ENCODE data around the gene FANCC.
A peak's percentile ranks its signal among the peaks of the same experiment; 100 is the strongest.

Gene FANCC

DNA sequence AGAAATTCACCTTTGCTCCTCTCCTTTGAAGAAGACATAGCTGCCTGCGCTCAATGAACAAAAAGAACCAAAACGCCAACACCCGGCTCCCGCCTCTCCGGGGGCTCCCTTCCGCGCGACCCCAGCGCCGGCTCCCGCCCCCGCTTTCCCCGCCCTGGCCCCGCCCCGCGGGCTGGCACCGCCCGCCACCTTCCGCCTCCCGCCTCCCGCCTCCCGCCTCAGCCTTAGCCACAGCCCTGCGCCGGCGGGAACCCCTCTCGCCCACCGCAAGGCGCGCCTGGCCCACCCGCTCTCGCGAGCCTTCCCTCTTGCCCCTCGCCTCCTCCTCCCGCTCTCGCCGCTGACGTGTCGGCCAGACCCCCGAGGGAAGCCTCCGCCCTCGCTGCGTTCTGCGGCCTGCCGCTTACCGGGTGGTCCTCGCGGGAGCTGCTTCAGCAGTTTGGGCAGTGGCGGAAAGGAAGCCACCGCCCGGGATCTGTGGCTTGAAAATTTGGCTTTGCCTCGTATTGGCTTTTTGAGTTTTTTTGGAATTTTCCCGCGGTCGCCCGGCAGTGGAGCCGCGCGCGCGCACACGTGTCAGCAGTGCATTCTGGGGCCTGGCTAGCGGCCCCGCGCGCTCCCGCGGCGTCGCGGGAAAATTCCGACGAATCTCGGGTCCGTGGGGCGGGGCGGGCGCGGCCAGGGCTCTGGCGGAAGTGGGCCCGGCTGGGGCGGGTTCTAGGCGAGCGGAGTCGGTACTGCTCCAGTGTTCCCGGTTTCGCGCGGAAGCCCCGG lies at the start of gene FANCC:
Gene FANCC (minus strand): TSS at position 591 of the 774 bp plus-strand sequence. CDS start 68,418 bp downstream, outside the sequence.
- no peaks in the 10 kb centered on the region for H3K9me3 ChIP-seq
- H3K36me3 ChIP-seq = no peaks in the 10 kb centered on the region
- peaks cover 69% of the 10 kb centered on the region for H3K27me3 ChIP-seq
- no peak within 1 kb of the TSS for H3K27ac ChIP-seq
- H3K4me3 ChIP-seq (ENCODE audit: low read depth in 1 of 2, low read length in 1 of 2) = peak within 1 kb of the TSS; percentile 65 to 71
- peaks cover 0 to 10% of the 10 kb centered on the region in 2 experiments for H3K4me1 ChIP-seq (ENCODE audit: control insufficient read depth in 1 of 2, insufficient read depth in 1 of 2, low read depth in 1 of 2, low read length in 1 of 2)
- TF ChIP-seq CTCF (IDR thresholded peaks at IDR 0.05) = no peak

DNA sequence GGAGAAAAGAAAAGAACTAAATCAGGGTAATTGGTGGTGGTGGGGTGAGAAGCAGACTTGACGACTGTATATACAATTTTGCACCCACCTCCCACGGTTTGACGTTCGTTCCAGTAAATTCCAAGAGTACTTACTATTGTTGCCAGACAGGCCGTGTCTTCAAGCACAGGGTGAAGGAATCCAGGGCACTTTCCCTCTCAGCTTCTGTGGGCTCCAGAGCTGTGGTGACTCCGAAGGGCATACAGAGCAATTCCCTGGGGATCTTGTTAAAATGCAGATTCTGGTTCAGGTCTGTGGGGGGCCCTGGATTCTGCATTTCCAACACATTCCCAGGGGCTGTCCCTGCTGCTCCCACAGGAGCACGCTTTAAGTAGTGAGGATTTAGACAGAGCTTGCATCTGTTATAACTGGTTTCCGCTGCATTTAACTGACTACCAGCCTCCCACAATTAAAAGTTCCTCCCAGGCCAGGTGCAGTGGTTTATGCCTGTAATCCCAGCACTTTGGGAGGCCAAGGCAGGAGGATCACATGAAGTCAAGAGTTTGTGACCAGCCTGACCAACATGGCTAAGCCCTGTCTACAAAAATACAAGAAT lies 49.3 kb upstream of the FANCC start:
- Histone ChIP-seq H3K4me1 (ENCODE audit: control insufficient read depth in 1 of 2, insufficient read depth in 1 of 2, low read depth in 1 of 2, low read length in 1 of 2) (no peaks in the 10 kb centered on the region), H3K9me3 (no peaks in the 10 kb centered on the region), H3K36me3 (no peaks in the 10 kb centered on the region), H3K4me3 (ENCODE audit: low read depth in 1 of 2, low read length in 1 of 2) (no peak overlapping the region), H3K27ac (no peak overlapping the region), H3K27me3 (peaks cover 69% of the 10 kb centered on the region)
- TF ChIP-seq CTCF (IDR thresholded peaks at IDR 0.05) = no peak

DNA sequence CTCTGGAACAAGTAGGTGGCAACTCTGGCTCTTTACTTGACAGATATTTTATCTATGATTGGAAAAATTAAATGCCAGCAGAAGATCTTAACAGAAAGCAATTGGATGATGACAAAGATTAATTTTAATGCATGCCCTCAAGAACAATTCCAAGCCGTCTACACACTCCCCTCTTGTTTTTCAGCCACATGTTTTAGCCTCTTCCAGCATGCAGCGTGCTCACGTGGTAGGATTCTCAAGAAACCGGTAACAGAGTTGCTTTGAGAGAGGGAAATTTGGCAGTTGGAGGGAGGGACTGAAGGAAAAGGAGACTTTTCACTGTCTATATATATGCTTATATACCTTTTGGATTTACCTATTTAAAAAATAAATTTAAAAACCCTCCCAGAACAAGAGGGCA lies 48.3 kb upstream of the FANCC start:
- no peak for TF ChIP-seq CTCF (IDR thresholded peaks at IDR 0.05)

DNA sequence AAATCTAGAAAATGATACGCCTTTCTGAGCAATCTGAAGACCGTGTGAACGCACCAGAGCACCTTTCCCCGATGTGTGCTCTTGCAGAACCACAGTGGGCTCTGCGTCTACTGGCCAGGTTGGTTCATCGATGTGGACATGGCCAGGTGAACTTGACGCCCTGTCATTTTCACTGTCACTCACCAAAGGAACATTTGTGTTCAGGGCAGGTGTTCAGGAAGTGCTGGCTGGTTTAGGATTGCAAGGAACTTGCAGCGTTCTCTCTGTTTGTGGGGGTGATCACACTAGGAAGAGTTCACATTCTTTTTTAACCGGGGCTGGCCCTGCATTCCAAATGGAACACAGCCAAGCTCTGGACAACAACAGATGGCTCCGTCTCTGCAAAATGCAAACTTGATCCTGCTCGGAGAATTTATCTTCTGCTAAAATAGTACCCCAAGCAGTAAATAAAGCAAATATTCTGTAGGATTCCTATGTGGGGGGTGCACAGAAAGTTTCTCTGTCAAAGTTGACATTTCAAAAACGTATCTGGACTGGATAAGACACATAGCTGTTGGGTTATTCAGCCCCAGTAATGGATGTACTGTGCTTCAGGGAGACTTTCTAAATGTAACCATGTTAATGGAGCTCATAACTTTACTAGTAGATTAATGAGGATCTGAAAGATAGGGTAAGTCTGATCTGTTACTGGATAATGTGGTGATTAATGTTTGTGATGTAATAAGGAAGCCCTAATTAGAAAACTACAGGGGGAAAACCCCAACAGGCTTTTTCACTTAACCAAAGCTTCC lies 45.7 kb upstream of the FANCC start:
- no peak for TF ChIP-seq CTCF (IDR thresholded peaks at IDR 0.05)
- H3K4me1 ChIP-seq (ENCODE audit: control insufficient read depth in 1 of 2, insufficient read depth in 1 of 2, low read depth in 1 of 2, low read length in 1 of 2) = no peaks in the 10 kb centered on the region
- no peak overlapping the region for H3K27ac ChIP-seq

More for the DNA sequence above, 48.3 kb upstream of the FANCC start:
- no peak overlapping the region for H3K27ac ChIP-seq
- H3K36me3 ChIP-seq = no peaks in the 10 kb centered on the region
- H3K4me3 ChIP-seq (ENCODE audit: low read depth in 1 of 2, low read length in 1 of 2) = no peak overlapping the region
- H3K27me3 ChIP-seq = peaks cover 74% of the 10 kb centered on the region
- H3K9me3 ChIP-seq = no peaks in the 10 kb centered on the region
- no peaks in the 10 kb centered on the region for H3K4me1 ChIP-seq (ENCODE audit: control insufficient read depth in 1 of 2, insufficient read depth in 1 of 2, low read depth in 1 of 2, low read length in 1 of 2)

DNA sequence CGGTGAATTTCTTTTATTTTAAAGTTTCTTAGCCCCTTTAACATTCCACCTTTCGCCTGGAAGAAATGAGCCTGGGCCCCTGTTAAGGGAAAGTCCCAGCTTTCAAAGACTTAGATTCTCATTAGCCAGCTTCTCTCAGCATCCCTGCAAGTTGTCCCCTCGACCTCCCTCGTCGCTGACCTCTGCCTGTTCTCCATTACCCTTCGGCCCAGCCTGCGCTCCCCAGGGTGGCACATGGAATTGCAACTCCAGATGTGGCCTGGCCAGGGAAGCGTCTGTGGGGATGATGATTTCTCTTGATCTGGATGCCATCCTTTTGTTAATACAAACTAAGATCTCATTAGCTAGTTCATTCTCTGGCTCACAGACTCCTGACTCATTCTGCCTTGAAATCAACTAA lies 43.4 kb upstream of the FANCC start:
- Histone ChIP-seq H3K36me3 (no peaks in the 10 kb centered on the region), H3K4me3 (ENCODE audit: low read depth in 1 of 2, low read length in 1 of 2) (no peak overlapping the region), H3K4me1 (ENCODE audit: control insufficient read depth in 1 of 2, insufficient read depth in 1 of 2, low read depth in 1 of 2, low read length in 1 of 2) (no peaks in the 10 kb centered on the region), H3K9me3 (no peaks in the 10 kb centered on the region), H3K27ac (no peak overlapping the region), H3K27me3 (peaks cover 58% of the 10 kb centered on the region)
- no peak for TF ChIP-seq CTCF (IDR thresholded peaks at IDR 0.05)

More for the DNA sequence above, 45.7 kb upstream of the FANCC start:
- H3K27me3 ChIP-seq = peaks cover 58% of the 10 kb centered on the region
- H3K36me3 ChIP-seq = no peaks in the 10 kb centered on the region
- H3K4me3 ChIP-seq (ENCODE audit: low read depth in 1 of 2, low read length in 1 of 2) = no peak overlapping the region
- H3K9me3 ChIP-seq = no peaks in the 10 kb centered on the region
